Anterior cingulate cortex (tissue), 58 donors: Measurements from ENCODE around the gene EEF1A2.

Experiments used
- DNase-seq, 58 donors: peaks; one replicate each; lab custom pipeline; 2025; lab: John Stamatoyannopoulos, UW

Gene EEF1A2

GRCh38 chr20:63501818-63502670 lies 3.2 kb upstream of the EEF1A2 start:
- peak in 45 of 58 donors; percentile 18 to 88 (median 57) for DNase-seq

DNA sequence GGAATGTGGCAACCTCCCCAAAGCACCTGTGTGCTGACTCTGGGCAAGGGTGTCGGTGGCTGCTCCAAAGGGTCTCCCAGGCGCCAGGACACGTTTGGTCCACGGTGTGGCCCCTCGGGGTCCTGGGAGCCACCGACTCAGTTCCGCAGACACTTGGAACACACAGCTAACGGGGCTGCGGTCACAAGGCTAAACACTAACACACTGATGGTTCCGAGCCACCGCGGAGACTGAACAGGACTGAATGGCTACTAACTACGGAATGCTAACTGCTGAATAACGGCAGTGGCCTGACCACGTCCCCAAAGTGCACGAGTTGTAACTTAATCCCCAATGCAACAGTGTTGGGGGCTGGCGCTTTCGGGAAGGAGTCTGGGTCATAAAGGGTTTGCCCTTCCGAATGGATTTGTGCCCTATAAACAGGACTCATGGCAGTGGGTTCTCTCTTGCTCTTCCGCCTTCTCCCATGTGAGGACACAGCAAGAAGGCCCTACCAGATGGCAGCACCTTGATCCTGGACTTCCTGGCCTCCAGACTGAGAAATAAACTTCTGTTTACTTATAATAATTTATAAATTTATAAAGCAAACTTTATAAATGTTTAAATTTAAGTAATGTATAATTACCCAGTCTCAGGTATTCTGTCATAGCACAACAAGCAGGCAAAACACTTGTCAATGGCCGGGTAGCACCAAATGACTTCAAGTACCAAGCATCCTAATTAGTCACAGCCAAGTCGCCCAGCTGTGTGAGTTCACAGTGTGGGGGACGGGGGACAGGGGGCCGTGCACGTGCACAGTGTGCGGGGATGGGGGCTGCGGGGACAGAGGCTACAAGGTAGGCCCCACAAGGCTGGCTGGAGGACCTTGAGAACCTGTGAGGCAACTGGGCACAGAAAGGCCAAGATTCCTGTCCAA lies 2.3 kb upstream of the EEF1A2 start:
- DNase-seq: no peak

- DNase-seq: no peak
Measured at GRCh38 chr20:63500151-63500901, 1.4 kb upstream of the EEF1A2 start.

DNA sequence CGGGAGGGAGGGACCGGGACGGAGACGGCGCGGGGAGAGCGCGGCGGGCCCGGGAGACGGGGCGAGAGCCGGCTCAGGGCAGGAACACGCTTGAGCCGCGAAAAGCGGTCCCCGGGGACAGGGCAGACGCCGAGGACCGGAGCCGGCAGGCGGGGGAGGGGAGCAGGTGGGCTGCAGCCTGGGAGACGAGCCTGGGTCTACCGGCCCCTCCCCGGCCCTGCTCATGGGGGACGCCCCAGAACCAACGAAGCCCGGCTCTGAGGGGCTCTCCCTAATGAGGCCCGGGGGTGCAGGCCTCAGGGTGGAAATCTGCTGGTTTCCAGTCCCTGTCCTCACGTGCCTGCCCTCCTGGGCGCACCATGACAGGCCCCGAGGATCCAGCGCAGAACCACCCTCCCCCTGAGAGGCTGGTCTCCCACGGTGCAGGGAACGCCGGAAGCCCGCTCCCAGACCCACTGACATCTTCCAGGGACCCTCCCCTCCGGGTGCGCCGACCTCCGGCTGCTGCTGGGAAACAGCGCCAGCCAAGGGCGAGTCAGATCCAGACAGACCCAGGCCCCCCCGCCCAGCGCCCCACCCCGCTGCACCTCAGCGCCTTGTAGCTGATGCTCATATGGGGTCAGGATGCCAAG lies 571 bp upstream of the EEF1A2 start:
- DNase-seq: peak in 1 of 58 donors; percentile 46

DNA sequence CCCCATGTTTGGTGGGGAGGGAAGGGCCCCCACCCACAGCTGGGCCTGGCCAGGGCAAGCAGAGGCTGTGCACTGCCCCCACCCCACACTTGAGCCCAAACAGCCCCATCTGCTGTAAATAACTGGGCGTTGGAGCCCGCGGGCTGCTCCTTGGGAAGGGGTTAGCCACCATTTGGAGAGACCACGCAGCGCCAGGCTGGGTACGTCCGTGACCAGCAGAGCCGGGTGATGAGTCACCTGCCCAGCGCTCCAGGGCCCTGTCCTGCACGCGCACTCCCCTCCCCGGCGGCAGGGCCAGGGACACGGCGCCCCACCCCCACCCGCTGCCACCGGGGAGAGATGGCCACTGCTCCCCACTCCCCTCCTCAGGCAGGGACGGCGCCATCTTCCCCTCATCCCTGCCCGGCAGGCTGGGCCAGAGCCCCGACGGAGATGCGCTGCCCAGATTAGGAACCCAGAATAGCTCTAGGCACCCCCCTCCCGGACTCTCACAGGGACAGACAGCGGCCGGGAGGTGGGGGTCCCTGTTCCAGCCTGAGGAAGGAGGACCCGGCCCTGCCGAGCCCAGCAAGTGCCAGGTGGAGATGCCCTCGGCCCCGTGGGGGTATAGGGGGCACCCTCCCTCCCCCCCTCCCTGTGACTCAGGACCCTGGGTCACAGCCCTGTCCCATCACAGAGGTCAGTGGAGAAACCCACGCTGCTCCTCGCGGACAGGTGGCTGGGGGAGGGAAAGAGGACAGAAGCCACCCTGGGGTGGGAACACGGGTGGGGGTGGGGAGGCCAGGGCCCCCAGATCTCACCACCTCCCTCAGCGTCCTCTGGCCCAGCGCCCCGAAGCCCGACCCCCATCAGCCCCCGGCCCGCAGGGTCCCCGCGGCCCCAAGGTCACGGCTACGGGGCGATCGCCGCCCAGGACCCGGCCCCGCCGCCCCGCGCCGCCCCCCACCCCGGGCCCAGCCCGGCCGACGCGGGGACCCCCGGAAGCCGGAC lies 642 bp downstream of the EEF1A2 start:
- peak in 7 of 58 donors; percentile 20 to 41 (median 32) for DNase-seq

- no peak for DNase-seq
Measured at GRCh38 chr20:63497138-63497945, 1.5 kb downstream of the EEF1A2 start.

GRCh38 chr20:63496596-63497120 lies 2.2 kb downstream of the EEF1A2 start:
- no peak for DNase-seq

DNA sequence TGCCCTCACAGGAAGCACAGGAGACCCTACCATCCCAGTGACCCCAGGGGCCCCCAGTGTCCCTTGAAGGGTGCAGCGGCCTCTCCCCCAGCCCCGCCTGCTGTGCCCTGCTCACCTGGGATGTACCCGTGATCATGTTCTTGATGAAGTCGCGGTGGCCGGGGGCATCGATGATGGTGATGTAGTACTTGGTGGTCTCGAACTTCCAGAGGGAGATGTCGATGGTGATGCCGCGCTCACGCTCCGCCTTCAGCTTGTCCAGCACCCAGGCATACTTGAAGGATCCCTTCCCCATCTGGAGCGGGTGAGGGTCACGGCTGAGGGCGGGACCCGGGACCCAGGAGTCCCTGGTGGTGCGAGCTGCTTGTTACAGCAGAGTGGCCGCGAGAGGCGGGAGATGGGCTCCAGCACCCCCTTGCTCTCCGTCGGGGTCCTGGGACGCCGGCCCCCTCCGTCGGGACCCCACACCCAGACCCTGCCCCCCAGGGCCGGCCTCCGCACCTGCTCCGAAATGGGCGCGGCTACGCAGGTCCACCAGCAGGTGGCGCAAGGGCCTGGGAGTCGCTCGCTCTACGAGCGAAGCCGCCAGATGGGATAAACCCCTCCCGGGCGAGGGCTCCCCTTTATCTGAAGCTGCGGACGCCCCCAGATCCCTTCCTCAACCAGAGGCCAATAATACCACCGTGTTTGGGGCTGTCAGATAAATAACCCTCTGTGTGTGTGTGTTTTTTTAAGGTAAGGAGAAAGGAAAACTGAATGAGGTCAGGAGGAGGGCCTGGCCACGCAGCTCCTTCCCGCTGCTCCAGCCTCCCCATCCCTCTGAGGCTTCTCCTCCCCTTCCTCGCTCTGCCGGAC lies 2.9 kb downstream of the EEF1A2 start:
- peak in 38 of 58 donors; percentile 9 to 76 (median 41) for DNase-seq

DNA sequence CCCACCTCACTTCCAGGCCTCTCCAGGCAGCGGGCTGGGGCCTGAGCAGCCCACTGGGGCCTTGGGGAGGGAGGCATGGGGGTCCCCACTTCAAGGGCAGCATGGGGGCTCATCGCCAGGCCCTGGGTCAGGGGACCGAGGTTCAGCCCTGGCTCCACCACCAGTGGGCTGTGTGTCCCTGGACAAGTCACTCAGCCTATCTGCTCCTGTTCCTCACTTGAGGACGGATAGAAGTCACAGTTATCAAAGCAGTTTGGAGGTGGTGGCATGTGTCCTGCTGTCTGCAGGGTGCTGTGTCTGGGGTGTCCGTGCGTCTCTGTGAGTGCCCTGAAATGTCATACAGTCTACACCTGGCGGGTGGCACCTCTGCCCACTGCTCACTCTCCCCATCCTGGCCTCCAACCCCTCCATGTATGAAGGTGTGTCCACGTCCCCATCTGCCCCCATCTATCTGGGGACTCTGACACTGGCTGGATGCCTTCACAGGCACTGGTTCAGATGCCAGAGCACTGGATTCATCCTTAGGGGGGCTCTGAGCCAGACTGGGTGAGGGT lies 3.6 kb downstream of the EEF1A2 start:
- no peak for DNase-seq

- peak in 1 of 58 donors; percentile 43 for DNase-seq
Measured at GRCh38 chr20:63494420-63495166, 4.3 kb downstream of the EEF1A2 start.

GRCh38 chr20:63494084-63494419 lies 4.8 kb downstream of the EEF1A2 start:
- no peak for DNase-seq

DNA sequence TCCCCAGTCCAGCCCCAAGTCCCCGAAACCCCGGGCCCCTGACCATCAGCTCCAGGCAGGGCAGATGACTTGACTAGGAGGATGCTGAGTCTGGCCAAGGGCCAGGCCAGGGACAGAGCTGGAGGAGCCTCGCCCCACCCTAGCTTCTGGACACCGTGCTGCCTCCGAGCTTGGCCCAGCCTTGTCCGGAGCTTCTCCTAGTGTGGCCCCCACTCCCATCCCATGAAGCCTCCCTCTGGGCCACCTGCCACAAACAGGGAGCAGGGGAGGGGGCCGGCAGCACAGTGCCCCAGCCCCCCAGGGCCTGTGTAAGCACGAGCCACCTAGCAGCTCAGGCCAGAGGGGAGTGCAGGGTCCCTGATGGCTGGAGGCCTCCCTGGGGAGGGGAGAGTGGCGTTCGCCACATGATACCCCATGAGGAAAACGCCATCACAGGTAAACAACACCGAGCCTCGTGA lies 5.3 kb downstream of the EEF1A2 start:
- no peak for DNase-seq

DNA sequence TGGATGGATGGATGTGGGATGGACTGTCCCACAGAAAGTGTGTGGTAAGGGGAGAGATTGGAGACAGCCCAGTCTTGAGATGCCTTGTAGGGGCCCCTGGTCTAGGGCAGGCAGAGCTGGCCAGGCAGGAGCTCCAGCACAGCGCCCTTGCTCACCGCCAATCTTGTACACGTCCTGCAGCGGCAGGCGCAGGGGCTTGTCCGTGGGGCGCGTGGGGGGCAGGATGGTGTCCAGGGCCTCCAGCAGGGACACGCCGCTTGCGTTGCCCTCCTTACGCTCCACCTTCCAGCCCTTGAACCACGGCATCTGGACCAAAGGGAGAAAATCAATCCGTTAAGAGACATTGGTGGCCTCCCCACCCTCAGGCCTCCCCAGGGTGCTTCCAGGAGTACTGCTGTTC lies 5.9 kb downstream of the EEF1A2 start:
- no peak for DNase-seq

DNA sequence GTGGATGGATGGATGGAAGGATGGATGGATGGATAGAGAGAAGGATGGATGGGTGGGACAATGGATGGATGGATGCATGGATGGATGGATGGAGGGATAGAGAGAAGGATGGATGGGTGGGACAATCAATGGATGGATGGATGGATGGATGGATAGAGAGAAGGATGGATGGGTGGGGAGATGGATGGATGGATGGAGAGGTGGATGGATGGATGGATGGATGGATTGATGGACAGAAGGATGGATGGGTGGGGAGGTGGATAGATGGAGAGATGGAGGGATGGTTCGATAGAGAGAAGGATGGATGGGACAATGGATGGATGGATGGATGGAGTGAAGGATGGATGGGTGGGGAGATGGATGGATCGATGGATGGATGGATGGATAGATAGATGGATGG lies 6.4 kb downstream of the EEF1A2 start:
- DNase-seq: no peak

DNA sequence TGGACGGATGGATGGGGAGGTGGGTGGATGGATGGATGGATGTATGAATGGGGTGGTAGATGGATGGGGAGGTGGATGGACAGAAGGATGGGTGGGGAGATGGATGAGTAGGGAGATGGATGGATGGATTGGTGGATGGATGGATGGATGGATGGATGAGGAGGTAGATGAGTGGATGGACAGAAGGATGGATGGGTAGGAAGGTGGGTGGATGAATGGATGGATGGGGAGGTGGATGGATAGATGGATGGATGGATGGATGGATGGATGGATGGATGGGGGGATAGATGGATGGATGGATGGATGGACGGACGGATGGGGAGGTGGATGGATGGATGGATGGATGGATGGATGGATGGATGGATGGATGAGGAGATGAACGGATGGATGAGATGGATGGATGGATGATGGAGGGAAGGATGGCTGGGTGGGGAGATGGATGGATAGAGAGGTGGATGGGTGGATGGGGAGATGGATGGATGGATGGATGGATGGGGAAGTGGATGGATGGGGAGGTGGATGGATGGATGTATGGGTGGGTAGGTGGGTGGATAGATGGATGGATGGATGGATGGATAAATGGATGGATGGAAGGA lies 7.2 kb downstream of the EEF1A2 start:
- no peak for DNase-seq
